ENCODE results near the gene BTBD7. TPM values are rescaled to one million over a fixed set of nuclear protein-coding genes. Genes with fewer than 3 reads are reported as not detected.
"Not testable (repeated sequence)": the region's sequence is repeated elsewhere in the genome, so short reads cannot be mapped to it uniquely, and the experiment has no call there.

Gene BTBD7
- total RNA-seq, result 55.7 TPM

- DNase-seq, result peak; percentile 89
Observed at GRCh38 chr14:93332853-93333630, at the start of gene BTBD7. TSS of gene BTBD7 (minus strand) at chr14:93333036. CDS start at chr14:93296051, 36,985 bp downstream.

DNA sequence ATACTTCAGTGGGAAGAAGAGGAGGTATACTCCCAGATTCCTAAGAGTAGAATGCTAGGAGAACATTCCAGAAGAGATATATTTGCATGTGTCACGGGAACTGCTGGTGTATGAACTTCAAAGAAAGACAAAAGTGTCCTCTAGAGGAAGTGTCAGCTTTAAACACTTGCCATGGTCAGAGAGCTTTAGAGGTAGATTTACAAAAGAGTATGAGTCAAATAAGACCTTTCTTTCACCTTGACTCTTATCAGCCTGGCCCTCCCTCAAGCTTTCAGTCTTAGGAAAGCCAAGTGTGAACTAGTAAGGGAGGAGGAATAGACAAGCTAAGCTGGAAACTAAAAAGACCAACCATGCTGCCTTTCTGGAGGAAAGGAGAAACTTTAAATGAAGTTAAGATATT lies 48.8 kb upstream of the BTBD7 start:
- no peak for DNase-seq

- no peak for DNase-seq
Observed at GRCh38 chr14:93379831-93380230, 47.0 kb upstream of the BTBD7 start.

DNA sequence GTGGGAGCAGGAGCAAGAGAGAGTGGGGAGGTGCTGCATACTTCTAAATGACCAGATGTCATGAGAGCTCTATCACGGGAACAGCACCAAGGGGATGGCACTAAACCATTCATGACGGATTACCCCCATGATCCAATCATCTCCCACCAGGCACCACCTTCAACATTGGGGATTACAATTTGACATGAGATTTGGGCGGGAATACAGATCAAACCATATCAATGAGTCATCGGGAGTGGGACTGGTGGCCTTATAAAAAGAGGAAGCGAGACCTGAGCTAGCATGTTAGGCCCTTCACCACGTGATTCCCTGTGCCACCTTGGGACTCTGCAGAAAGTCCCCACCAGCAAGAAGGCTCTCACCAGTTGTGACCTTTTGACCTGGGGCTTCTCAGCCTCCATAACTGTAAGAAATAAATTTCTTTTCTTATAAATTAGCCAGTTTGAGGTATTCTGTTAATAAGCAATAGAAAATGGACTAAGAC lies 42.9 kb upstream of the BTBD7 start:
- no peak for DNase-seq

DNA sequence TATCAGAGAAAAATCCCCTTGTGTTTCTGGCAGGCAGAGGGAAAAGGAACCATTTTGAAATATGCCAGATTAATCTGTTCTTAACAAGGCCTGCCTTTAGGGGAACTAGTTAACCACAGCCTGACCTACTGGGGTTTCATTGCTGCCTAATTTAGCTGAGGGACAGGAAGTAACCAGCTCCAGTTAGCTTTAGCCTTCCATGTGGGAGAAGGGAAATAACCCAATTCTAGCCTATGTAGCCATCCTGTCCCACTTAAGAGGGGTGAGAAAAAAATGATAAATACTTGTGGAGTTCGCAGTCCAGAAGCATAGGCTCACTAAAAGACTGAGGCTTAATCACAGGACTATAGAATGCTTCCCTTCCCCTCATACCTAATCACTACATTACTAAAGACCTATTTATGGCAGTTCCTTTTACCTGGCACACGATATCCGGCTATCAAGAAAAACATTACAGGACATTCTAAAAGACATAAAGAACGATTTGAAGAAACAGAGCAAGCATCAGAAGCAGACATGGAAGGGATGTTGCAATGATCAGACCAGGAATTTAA lies 37.0 kb upstream of the BTBD7 start:
- no peak for DNase-seq

DNA sequence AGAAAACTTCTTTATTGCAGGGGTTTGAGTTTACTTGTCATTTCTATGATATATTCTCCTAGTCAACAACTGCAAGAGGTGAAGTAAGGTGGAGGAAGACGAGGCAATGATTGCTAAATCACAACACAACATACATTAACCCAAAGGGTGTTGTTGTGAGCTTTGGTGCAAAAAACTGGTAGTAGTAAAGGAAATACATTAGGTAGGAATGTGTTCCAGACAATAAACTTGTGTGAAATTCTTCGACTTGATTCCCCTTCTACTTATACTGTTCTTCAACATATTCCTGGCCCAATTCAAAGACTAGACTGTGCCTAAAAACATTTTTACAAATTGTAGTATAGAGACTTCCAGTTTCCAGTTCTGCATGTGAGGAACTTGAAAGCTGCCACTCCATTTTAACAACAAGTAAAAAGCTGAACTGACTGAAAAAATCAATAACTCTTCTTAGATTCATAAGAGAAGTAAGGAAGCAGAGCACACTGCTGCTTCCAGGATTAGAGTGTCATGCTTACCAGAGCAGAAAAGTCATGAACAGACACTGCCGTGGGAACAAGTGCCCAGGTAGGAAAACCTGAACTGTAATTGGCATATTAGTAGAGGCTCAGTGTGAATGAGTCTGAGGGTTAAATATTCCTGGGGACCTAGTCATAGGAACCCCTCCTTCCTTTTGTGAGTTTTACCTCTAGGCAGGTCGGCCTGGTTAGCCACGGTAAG lies 36.3 kb upstream of the BTBD7 start:
- DNase-seq, result no peak

DNA sequence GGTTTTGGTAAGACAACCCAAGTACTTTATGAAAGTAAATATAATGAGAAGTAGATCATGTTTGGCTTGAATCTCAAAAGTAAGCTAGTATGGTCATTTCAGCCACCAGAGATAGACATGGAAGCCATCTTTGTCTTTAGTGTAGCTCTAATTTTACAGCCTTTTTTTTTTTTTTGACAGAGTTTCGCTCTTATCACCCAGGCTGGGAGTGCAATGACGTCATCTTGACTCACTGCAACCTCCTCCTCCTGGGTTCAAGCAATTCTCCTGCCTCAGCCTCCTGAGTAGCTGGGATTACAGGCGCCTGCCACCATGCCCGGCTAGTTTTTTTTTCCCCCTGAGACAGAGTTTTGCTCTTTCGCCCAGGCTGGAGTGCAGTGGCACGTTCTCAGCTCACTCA lies 22.0 kb upstream of the BTBD7 start:
- DNase-seq, result not testable (repeated sequence)

DNA sequence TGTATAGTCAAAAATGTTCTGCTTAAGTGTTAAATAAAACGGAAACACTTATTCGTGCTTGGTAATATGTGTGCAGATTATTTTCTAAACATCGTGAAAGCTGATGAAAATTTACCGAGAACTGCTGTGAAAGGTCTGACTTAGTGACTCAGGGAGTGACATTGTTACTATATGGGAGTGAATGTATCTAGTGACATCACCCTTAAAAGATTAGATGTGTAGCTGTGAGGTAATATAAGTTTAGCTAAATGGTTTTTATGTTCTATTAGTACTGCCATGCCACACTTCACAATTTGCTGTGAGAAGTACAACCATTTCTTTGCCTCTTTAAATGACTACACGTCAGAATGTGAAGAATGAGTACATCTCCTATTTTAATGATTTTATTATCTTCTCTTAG lies 15.5 kb upstream of the BTBD7 start:
- DNase-seq, result no peak

DNA sequence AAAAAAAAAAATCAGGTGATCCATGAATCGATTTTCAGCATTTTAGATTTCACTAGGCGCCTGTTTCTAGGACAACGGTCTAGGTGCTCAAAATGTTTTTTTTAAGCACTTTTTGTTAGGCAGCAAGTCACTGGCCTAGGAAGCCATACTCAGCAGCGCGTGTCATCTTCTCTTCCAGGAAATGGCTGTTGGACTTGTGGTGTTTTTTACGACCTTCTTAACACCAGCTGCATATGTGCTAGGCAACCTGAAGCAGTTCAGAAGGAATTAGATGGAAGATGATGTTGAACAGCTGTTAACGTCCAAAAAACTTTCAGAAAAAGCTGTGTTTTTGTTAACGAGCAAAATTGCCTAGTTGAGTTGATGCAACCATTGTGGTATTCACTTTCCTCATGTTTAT lies 15.0 kb upstream of the BTBD7 start:
- DNase-seq, result no peak

GRCh38 chr14:93346926-93347721 lies 14.3 kb upstream of the BTBD7 start, which contains the start of gene COX8C:
TSS of gene COX8C (plus strand) at chr14:93347182. CDS start at chr14:93347269, 87 bp downstream.
- DNase-seq, result no peak

- no peak for DNase-seq
Observed at GRCh38 chr14:93343797-93344196, 11.0 kb upstream of the BTBD7 start.

DNA sequence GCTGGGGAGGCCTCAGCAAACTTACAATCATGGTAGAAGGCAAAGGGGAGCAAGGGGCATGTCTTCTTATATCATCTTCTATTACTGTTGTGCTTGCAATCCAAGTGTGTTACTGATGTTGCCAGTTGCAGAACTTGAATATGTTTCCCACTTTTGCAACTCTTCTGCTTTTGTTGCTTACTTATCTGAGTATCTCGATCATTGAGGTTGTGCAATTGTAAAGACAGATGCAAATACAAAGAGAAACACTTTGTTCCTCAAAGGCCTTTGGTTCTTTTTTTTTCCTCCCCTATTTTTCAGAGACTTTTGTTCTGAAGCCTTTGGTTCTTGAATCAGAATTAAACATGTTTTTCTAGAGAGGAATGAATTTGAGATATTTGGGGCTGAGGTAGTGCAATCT lies 10.4 kb upstream of the BTBD7 start:
- DNase-seq, result no peak

GRCh38 chr14:93337884-93338283 lies 5.0 kb upstream of the BTBD7 start:
- DNase-seq, result no peak

- no peak for DNase-seq
Observed at GRCh38 chr14:93337143-93337753, 4.4 kb upstream of the BTBD7 start.

- no peak for DNase-seq
Observed at GRCh38 chr14:93333631-93334103, 831 bp upstream of the BTBD7 start.

DNA sequence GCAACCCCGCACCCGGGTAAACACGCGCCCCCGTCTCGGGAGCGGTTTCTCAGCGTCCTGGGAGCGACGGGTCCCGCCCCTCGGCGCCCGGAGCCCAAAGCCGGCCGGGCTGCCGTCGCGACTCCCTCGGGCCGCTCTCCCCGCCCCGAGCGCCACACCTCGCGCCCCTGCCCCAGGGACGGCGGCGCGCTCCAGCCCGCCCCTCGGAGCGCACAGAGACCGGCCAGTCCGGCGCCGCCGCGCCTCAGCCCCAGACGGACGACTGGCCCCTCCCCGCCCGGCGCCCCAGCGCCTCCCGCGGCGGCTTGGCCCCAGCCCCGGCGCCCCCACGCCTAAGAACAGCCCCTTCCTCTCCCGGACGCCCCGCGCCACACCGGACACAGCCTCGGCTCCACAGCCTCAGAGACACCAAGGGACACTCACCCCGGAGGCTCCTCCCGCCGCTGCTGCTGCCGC lies 411 bp downstream of the BTBD7 start:
- DNase-seq, result peak; percentile 42

DNA sequence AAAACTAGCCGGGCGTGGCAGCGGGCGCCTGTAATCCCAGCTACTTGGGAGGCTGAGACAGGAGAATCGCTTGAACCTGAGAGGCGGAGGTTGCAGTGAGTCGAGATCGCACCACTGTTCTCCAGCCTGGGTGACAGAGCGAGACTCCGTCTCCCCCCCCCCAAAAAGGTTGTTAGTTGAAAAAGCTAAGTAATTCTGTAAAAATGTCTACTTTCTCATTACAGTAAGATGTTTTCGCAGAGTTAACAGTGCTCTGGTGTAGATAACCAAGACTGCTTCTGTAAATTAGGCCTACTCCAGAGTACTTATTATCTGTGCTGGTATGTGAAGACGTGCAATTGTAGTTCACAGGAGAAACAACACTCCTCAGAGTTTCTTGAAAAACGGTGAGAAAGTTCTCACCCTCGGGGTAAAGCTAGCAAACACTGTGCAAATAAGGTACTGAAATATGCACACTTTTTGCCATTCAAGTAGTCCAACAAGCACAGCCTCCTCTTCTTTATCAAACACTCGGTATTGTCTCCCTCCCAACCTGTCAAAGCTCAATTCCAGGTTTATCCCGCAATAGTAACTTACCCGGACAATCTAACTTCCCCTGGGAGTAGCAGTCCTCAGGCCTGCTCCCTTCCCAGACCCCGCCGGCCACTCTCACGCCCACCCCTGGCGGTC lies 974 bp downstream of the BTBD7 start:
- no peak for DNase-seq

GRCh38 chr14:93331002-93331727 lies 1.7 kb downstream of the BTBD7 start:
- DNase-seq, result no peak

GRCh38 chr14:93330609-93331000 lies 2.2 kb downstream of the BTBD7 start:
- no peak for DNase-seq

DNA sequence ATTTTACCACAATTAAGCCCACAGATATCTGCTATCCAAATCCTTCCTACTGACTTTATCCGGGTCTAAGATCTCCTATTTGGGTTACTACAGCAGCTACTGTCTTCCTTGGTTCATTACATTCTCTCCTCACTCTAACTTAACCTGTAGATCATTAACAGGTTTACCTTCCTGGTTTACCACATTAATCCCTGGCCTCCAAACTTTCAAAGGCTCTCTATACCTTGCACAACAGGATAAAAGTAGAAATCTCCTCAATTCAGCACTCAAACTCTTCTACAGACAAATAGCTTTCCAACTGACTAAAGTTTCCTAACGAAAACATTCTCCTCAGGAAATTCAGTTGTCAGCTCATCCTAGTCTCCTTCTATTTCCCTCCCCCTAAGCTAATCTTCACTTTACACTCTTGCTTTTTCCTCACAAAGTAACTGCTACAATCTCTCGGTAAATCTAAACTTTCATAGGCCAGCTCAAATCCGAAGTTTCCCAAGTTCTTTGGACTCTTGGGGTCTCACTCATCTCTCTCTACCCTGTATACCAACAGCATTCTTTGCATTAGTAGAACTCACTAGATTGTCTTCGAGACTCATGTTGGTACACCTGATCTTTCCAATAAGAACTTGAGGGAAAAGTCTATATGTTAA lies 2.7 kb downstream of the BTBD7 start:
- DNase-seq, result no peak

Data from occipital lobe (tissue), 2 donors.